K562 (cell line): ENCODE results near the gene FHIT. TPM values are rescaled to one million over a fixed set of nuclear protein-coding genes. Genes with fewer than 3 reads are reported as not detected.

Experiments used
- MITF ChIP-seq: IDR thresholded peaks from 2 replicates; pipeline ENCODE4 v1.6.1; 2014; ENCODE audit warnings: antibody characterized with exemption
- NR3C1 ChIP-seq: sonication (generic); formaldehyde crosslinking; IDR thresholded peaks from 2 replicates; pipeline ENCODE4 v1.8.1; 2022; ENCODE audit warnings: missing genetic modification reagents
- PML ChIP-seq: IDR thresholded peaks from 2 replicates; pipeline ENCODE4 v1.6.1; 2012; ENCODE audit warnings: low read length, inconsistent platforms
- RAD51 ChIP-seq: fragments of 450-650 bp; IDR thresholded peaks from 2 replicates; pipeline ENCODE4 v1.7.1; 2016; ENCODE audit warnings: low read depth, mild to moderate bottlenecking, borderline replicate concordance
- TAF7 ChIP-seq: fragments of 450-650 bp; IDR thresholded peaks from 2 replicates; pipeline ENCODE4 v1.6.1; 2016; ENCODE audit warnings: missing genetic modification characterization, missing compliant biosample characterization
- ZNF318 ChIP-seq, 2 experiments: fragments of 450-650 bp; IDR thresholded peaks; 2 replicates each; pipeline ENCODE4 v1.6.1; 2016; ENCODE audit warnings: mild to moderate bottlenecking in 2 of 2, borderline replicate concordance in 1 of 2, low read depth in 1 of 2, moderate library complexity in 1 of 2
- polyA plus RNA-seq, 8 experiments: library from polyadenylated mRNA; depleted of rRNA in 4 of 8; stranded (reverse) in 5 of 8; unstranded in 3 of 8; fragments of >200 nt; fragmentation: Nextera tagmentation in 2 of 8; fragmentation: Illumina TruSeq in 1 of 8; extraction: Ambion mirVana in 2 of 8; extraction: Trizol in 1 of 8; gene quantifications; 2 replicates each; pipeline versions ENCODE4 v1.2.1 to v1.2.3, GENCODE V29; 2011 to 2014; ENCODE audit warnings: inconsistent platforms in 1 of 8, missing spikeins in 1 of 8
- total RNA-seq, 7 experiments: library from RNA; depleted of rRNA in 6 of 7; stranded (reverse); fragments of >200 nt in 6 of 7; fragmentation: Illumina TruSeq in 2 of 7; extraction: Trizol in 2 of 7; gene quantifications; 2 replicates each; pipeline versions ENCODE4 v1.2.1 to v1.2.3, GENCODE V29; 2011 to 2021; ENCODE audit warnings: low replicate concordance in 1 of 7
- TF ChIP-seq, protein P1 (sequence below): fragments of 450-650 bp; IDR thresholded peaks from 2 replicates; pipeline ENCODE4 v1.6.1; 2016; ENCODE audit warnings: low read depth, mild to moderate bottlenecking, moderate library complexity
- TF ChIP-seq, protein P2 (sequence below): IDR thresholded peaks from 3 replicates; pipeline ENCODE4 v1.6.1; 2011; ENCODE audit warnings: borderline replicate concordance, mild to moderate bottlenecking; ENCODE audit not compliant: insufficient read length, insufficient read depth

Gene FHIT
- total and polyA plus RNA-seq, 9 of the 15 experiments (the other 6 are each of a cell fraction or from before 2014, with no cell fraction given): 1.7 to 9.1 (median 4.3) TPM

- no peak for TF ChIP-seq ZNF318 (IDR thresholded peaks at IDR 0.05; ENCODE audit: borderline replicate concordance in 1 of 2, low read depth in 1 of 2)
- TF ChIP-seq TAF7 (tag): no peak
- TF ChIP-seq NR3C1 (CRISPR knock-in tag): no peak
- TF ChIP-seq, protein P1, sequence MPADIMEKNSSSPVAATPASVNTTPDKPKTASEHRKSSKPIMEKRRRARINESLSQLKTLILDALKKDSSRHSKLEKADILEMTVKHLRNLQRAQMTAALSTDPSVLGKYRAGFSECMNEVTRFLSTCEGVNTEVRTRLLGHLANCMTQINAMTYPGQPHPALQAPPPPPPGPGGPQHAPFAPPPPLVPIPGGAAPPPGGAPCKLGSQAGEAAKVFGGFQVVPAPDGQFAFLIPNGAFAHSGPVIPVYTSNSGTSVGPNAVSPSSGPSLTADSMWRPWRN: no peak
- TF ChIP-seq, protein P2, sequence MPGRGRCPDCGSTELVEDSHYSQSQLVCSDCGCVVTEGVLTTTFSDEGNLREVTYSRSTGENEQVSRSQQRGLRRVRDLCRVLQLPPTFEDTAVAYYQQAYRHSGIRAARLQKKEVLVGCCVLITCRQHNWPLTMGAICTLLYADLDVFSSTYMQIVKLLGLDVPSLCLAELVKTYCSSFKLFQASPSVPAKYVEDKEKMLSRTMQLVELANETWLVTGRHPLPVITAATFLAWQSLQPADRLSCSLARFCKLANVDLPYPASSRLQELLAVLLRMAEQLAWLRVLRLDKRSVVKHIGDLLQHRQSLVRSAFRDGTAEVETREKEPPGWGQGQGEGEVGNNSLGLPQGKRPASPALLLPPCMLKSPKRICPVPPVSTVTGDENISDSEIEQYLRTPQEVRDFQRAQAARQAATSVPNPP: no peak
- no peak for TF ChIP-seq PML
- no peak for TF ChIP-seq RAD51
- TF ChIP-seq MITF: no peak
These were observed 302.8 kb downstream of the FHIT start (continued) for GRCh38 chr3:60948488-60948887.
